GM18498 (cell line): ENCODE results near the gene OTOL1.

ENCODE experiments used
- ATAC-seq: cut with Tn5 transposase; IDR thresholded peaks from one replicate; pipeline ENCODE4 v1.9.1; 2021; ENCODE audit warnings: mild to moderate bottlenecking, moderate library complexity; ENCODE audit not compliant: unreplicated experiment

Gene OTOL1

DNA sequence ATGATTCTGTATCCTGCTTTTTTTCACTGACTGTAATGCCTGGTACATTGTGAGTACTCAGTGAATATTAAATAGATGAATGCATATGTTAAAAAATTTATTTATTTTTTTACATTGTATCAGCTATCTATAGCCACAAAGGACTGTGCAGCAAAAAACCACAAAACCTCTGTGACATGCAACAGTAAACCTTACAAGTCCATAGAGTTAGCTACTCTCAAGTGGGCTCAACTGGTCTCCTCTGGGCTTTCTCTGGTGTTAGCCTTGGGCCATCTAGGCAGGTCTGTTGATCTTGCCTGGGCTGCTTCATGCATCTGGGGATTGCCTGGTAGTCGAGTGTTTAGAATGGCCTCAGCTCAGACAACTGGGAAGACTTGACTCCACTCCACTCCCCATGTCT is 35.3 kb downstream of the OTOL1 start:
- no peak for ATAC-seq

DNA sequence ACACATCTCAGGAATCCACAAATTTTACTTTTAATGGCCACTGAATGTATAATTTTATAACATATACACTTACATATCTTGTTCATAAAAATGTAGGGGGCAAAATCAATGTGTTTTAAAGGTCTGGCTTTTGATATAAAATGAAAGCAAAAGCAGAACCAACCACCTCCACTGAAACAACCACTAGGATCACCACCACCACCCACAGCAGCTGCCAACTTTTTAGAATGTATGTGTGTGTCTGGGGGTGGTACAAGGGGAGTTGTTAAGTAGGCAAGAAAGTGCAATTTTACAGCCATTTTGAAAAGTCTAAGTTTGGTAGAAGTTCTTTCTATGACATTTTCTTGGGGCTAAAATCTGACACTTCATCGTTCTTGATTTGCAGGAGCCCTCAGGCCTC is 44.0 kb downstream of the OTOL1 start:
- peak; percentile 95 for ATAC-seq

DNA sequence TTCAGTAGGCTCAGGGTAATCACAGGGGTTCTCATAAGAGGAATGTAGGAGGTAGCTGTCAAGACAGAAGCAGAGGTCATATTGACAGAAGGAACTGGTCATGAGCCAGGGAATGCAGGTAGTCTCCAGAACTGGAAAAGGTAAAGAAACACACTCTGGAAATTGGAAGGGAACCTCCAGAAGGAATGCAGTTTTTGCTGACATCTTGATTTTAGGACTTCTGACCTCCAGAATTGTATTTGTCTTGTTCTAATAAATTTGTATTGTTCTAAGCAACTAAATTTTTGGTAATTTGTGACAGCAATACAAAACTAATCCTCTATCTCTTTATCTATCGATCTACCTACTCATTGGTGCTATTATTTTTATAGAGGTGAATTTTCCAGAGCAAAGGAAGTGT is 49.2 kb downstream of the OTOL1 start:
- ATAC-seq, result no peak

- ATAC-seq, result no peak
These were observed 51.7 kb downstream of the OTOL1 start for GRCh38 chr3:161548301-161548700.

GRCh38 chr3:161549261-161549660 is 52.7 kb downstream of the OTOL1 start:
- ATAC-seq, result no peak

DNA sequence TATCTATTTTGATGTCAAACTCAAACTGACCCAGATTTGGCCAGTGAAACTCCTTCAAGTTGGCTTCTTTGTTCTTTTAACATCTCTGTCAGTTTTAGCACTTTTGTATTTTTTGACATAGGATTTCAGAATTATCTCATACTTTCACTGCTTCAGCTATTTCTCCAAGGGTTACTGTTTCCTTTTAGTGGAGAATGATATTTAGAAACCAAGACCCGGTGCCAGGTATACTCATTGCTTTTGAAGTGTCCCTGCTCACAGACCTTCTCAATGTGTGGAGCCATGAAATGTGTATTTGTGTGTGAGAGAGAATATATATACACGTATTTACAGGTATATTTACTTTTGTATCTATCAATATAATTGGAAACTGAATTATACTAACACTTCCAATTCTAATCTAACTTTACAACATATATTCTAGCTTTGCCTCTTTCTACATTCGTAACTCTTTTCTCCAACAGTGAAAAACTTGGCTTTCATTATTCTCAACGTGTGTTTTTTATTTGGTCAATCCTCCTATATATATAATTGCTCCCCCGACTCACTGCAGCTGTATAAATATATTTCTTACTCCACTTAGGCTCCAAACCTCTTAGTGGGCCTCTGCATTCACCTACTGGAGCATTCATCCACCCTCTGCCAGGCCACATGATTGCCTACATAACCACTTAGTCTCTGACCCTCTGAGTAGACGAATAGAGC is 54.0 kb downstream of the OTOL1 start:
- ATAC-seq, result no peak

- no peak for ATAC-seq
These were observed 55.1 kb downstream of the OTOL1 start for GRCh38 chr3:161551697-161552096.

GRCh38 chr3:161552984-161553560 is 56.5 kb downstream of the OTOL1 start:
- ATAC-seq, result no peak
